Endodermal cell (in vitro differentiated cells): ENCODE data around the gene INHA. TPM values are rescaled to one million over a fixed set of nuclear protein-coding genes. Genes with fewer than 3 reads are reported as not detected.

Source experiments
- DNase-seq: peaks from one replicate; pipeline ENCODE4 v3.0.0-alpha.2; 2017
- H3K27ac ChIP-seq: 2 replicates; pipeline ENCODE4 v1.5.1; 2013; ENCODE audit warnings: mild to moderate bottlenecking, low read depth, low read length, moderate library complexity
- H3K27me3 ChIP-seq: 2 replicates; pipeline ENCODE4 v1.6.1; 2013; ENCODE audit warnings: mild to moderate bottlenecking, low read length, moderate library complexity; ENCODE audit not compliant: insufficient read depth, control insufficient read depth, poor library complexity, severe bottlenecking
- H3K36me3 ChIP-seq: 2 replicates; pipeline ENCODE4 v1.7.0; 2013; ENCODE audit warnings: mild to moderate bottlenecking, low read length, moderate library complexity; ENCODE audit not compliant: control insufficient read depth, insufficient read depth
- H3K4me1 ChIP-seq: one replicate; pipeline ENCODE4 v1.7.0; 2013; ENCODE audit warnings: low read length; ENCODE audit not compliant: control insufficient read depth, insufficient read depth
- H3K4me3 ChIP-seq: 2 replicates; pipeline ENCODE4 v1.5.1; 2013; ENCODE audit warnings: mild to moderate bottlenecking, low read length, moderate library complexity
- H3K9ac ChIP-seq: 2 replicates; pipeline ENCODE4 v1.6.1; 2013; ENCODE audit warnings: mild to moderate bottlenecking, low read length, moderate library complexity; ENCODE audit not compliant: poor library complexity, severe bottlenecking; ENCODE audit errors: extremely low read depth
- H3K9me3 ChIP-seq: 2 replicates; pipeline ENCODE4 v1.6.1; 2013; ENCODE audit warnings: mild to moderate bottlenecking, low read length, moderate library complexity; ENCODE audit not compliant: control insufficient read depth
- H3K27ac Mint-ChIP-seq: 2 replicates; pipeline ENCODE4 v1.8.0; 2020; ENCODE audit warnings: mixed read lengths
- H3K27me3 Mint-ChIP-seq: 2 replicates; pipeline ENCODE4 v1.8.0; 2021; ENCODE audit warnings: mild to moderate bottlenecking, mixed read lengths; ENCODE audit not compliant: insufficient read depth
- H3K36me3 Mint-ChIP-seq: 2 replicates; pipeline ENCODE4 v1.8.0; 2020; ENCODE audit warnings: low read depth, mixed read lengths
- H3K4me1 Mint-ChIP-seq: 2 replicates; pipeline ENCODE4 v1.8.0; 2020; ENCODE audit warnings: mixed read lengths
- H3K4me3 Mint-ChIP-seq: 2 replicates; pipeline ENCODE4 v1.8.0; 2020; ENCODE audit warnings: mild to moderate bottlenecking, moderate library complexity, mixed read lengths
- H3K9me3 Mint-ChIP-seq: 2 replicates; pipeline ENCODE4 v1.8.0; 2020; ENCODE audit warnings: mild to moderate bottlenecking, mixed read lengths
- CTCF ChIP-seq: fragments of 200-600 bp; sonication (generic); conservative IDR thresholded peaks from 2 replicates; pipeline ENCODE4 v1.5.0; 2021; ENCODE audit warnings: antibody characterized with exemption, mild to moderate bottlenecking
- WGBS, 2 experiments: methylation state at CpG; one replicate each; pipeline versions ENCODE4 v1.1.5 to v1.1.7; 2013; ENCODE audit warnings: missing lambda C conversion rate in 2 of 2, mixed read lengths in 1 of 2; ENCODE audit not compliant: insufficient coverage in 1 of 2, insufficient read length in 1 of 2; 5-methylcytosine and 5-hydroxymethylcytosine counted together
- total RNA-seq, 2 donors: library from RNA; stranded (reverse); fragmentation: NEBNext Ultra II Directional in 1 of 2; extraction: Animal tissue kit (Norgen Biotek cat#: 25700) in 1 of 2; gene quantifications; 2 replicates in 1 of 2; 3 replicates in 1 of 2; pipeline ENCODE4 v1.2.1, GENCODE V29; 2021

INHA gene
- total RNA-seq, 2 donors from 2014 or later, result 0.48 to 1.5 TPM

- Histone ChIP-seq H3K4me1 (peaks cover 11% of the 10 kb centered on the region), H3K4me3 (peak overlapping the region; percentile 89), H3K27me3 (peaks cover 13% of the 10 kb centered on the region), H3K9me3 (no peaks in the 10 kb centered on the region), H3K9ac (no peak overlapping the region), H3K36me3 (peaks cover 19% of the 10 kb centered on the region), H3K27ac (no peak overlapping the region)
- peak; percentile 100 for TF ChIP-seq CTCF
- H3K9me3 Mint-ChIP-seq, result no peaks in the 10 kb centered on the region
- H3K4me3 Mint-ChIP-seq, result peak overlapping the region; percentile 71
- peaks cover 24% of the 10 kb centered on the region for H3K27me3 Mint-ChIP-seq
- DNase-seq, result peak; percentile 97
- H3K4me1 Mint-ChIP-seq, result peaks cover 23% of the 10 kb centered on the region
- peaks cover 20% of the 10 kb centered on the region for H3K36me3 Mint-ChIP-seq
- no peak overlapping the region for H3K27ac Mint-ChIP-seq
- WGBS, 2 experiments, result 4 to 10% methylated on average over 23 to 48 of the region's 48 CpGs
Measured at GRCh38 chr2:219541611-219542180, 30.4 kb upstream of the INHA start.

GRCh38 chr2:219542931-219543595 is 29.0 kb upstream of the INHA start:
- TF ChIP-seq CTCF, result no peak
- H3K9me3 Mint-ChIP-seq, result no peaks in the 10 kb centered on the region
- peaks cover 24% of the 10 kb centered on the region for H3K36me3 Mint-ChIP-seq
- Histone ChIP-seq H3K4me3 (peak overlapping the region; percentile 89), H3K36me3 (peaks cover 19% of the 10 kb centered on the region), H3K27me3 (peaks cover 13% of the 10 kb centered on the region), H3K9me3 (no peaks in the 10 kb centered on the region), H3K27ac (no peak overlapping the region), H3K4me1 (peaks cover 4% of the 10 kb centered on the region), H3K9ac (peak overlapping the region; percentile 60)
- H3K4me3 Mint-ChIP-seq, result peak overlapping the region; percentile 71
- DNase-seq, result no peak
- H3K4me1 Mint-ChIP-seq, result peaks cover 18% of the 10 kb centered on the region
- peaks cover 29% of the 10 kb centered on the region for H3K27me3 Mint-ChIP-seq
- peak overlapping the region; percentile 80 for H3K27ac Mint-ChIP-seq
- 0% methylated on average over 10 to 66 of the region's 66 CpGs for WGBS, 2 experiments

GRCh38 chr2:219543596-219544358 is 28.3 kb upstream of the INHA start, which contains the start of the genes CHPF and TMEM198:
Gene CHPF (minus strand): TSS chr2:219543809. CDS start chr2:219543538, 271 bp downstream.
Gene TMEM198 (plus strand): TSS chr2:219544028. CDS start chr2:219544728, 700 bp downstream.
- H3K4me1 Mint-ChIP-seq, result peaks cover 12% of the 10 kb centered on the region

More at GRCh38 chr2:219543596-219544358, 28.3 kb upstream of the INHA start, which contains the start of the genes CHPF and TMEM198:
- WGBS, 2 experiments, result 0 to 1% methylated on average over 40 to 75 of the region's 75 CpGs
- no peak within 1 kb of the TSS for H3K27ac ChIP-seq
- no peak for TF ChIP-seq CTCF
- H3K27ac Mint-ChIP-seq, result peak within 1 kb of the TSS; percentile 80
- peak within 1 kb of the TSS; percentile 89 for H3K4me3 ChIP-seq
- no peaks in the 10 kb centered on the region for H3K9me3 Mint-ChIP-seq
- peaks cover 3% of the 10 kb centered on the region for H3K4me1 ChIP-seq
- peaks cover 34% of the 10 kb centered on the region for H3K27me3 Mint-ChIP-seq
- peaks cover 24% of the 10 kb centered on the region for H3K36me3 Mint-ChIP-seq
- DNase-seq, result peak; percentile 100
- H3K27me3 ChIP-seq, result peaks cover 13% of the 10 kb centered on the region
- peak within 1 kb of the TSS; percentile 60 for H3K9ac ChIP-seq
- peak within 1 kb of the TSS; percentile 71 for H3K4me3 Mint-ChIP-seq
- H3K9me3 ChIP-seq, result no peaks in the 10 kb centered on the region
- H3K36me3 ChIP-seq, result peaks cover 19% of the 10 kb centered on the region
